NCI-H2196 (cell line): Measurements from ENCODE around the gene BRSK1.
"Not testable (repeated sequence)": the region's sequence is repeated elsewhere in the genome, so short reads cannot be mapped to it uniquely, and the experiment has no call there.

ENCODE experiments used
- DNase-seq: peaks from one replicate; lab custom pipeline; 2025; ENCODE audit not compliant: unreplicated experiment; lab: John Stamatoyannopoulos, UW

BRSK1 gene

GRCh38 chr19:55325172-55325571, 41.4 kb downstream of the BRSK1 start, which contains the start of gene TMEM150B:
Gene TMEM150B, minus strand, starts transcription at chr19:55325341. Its CDS starts 4,305 bp downstream, at chr19:55321036.
- no peak for DNase-seq

GRCh38 chr19:55328774-55329318, 45.0 kb downstream of the BRSK1 start:
- DNase-seq, result not testable (repeated sequence)

GRCh38 chr19:55329791-55330190, 46.0 kb downstream of the BRSK1 start:
- DNase-seq, result not testable (repeated sequence)

GRCh38 chr19:55333870-55334269, 50.1 kb downstream of the BRSK1 start:
- DNase-seq, result no peak

GRCh38 chr19:55336101-55336500, 52.3 kb downstream of the BRSK1 start:
- DNase-seq, result no peak

- DNase-seq, result peak; percentile 100
Observed at GRCh38 chr19:55339105-55339888, 55.5 kb downstream of the BRSK1 start, which contains the start of gene KMT5C. Gene KMT5C, plus strand, starts transcription at chr19:55339876. Its CDS starts 2,061 bp downstream, at chr19:55341937.

GRCh38 chr19:55339889-55340783, 56.3 kb downstream of the BRSK1 start:
- no peak for DNase-seq

- no peak for DNase-seq
Observed at GRCh38 chr19:55340784-55341147, 57.0 kb downstream of the BRSK1 start.

GRCh38 chr19:55341171-55341588, 57.4 kb downstream of the BRSK1 start:
- peak; percentile 92 for DNase-seq

- DNase-seq, result no peak
Observed at GRCh38 chr19:55341595-55342531, 58.1 kb downstream of the BRSK1 start.

GRCh38 chr19:55344444-55344843, 60.6 kb downstream of the BRSK1 start:
- DNase-seq, result peak; percentile 92

- DNase-seq, result no peak
Observed at GRCh38 chr19:55345101-55345817, 61.5 kb downstream of the BRSK1 start.

- peak; percentile 52 for DNase-seq
Observed at GRCh38 chr19:55345818-55346724, 62.3 kb downstream of the BRSK1 start.

GRCh38 chr19:55346725-55347441, 63.1 kb downstream of the BRSK1 start:
- DNase-seq, result no peak

GRCh38 chr19:55347442-55348009, 63.7 kb downstream of the BRSK1 start:
- DNase-seq, result no peak

- DNase-seq, result no peak
Observed at GRCh38 chr19:55348317-55349034, 64.7 kb downstream of the BRSK1 start.
